ENCODE measurements around the gene SFMBT1.

Gene SFMBT1

GRCh38 chr3:52894756-52895155 lies 151.1 kb downstream of the SFMBT1 start:
- no peak for DNase-seq
- intact Hi-C loops (cut with DNase I): loop anchor here (10.0 kb wide), 1 partner anchor 150 kb away; the partner anchor contains the start of gene SFMBT1

DNA sequence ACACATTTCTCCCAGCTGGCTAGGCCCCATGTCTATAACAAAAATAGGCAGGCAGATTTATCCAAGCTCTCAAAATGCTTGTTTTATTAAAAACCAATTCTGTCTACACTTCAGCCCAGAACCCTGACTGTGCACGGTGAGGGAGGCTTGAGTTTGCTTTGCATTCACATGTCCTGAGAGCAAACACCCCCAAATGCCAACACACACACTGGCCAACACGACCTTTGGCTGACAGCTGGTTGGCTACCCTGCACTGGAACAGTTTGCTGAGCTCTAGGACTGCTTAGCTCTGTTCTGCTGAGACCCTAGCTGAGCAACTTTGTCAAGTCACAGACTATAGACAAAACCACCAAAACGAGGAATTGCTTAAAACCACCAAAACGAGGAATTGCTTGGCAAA lies 152.2 kb downstream of the SFMBT1 start:
- DNase-seq: no peak
- intact Hi-C loops (cut with DNase I): loop anchor here (10.0 kb wide), 1 partner anchor 151 kb away; the partner anchor contains the start of gene SFMBT1

GRCh38 chr3:52892625-52893311 lies 153.1 kb downstream of the SFMBT1 start:
- intact Hi-C loops (cut with DNase I): loop anchor here (10.0 kb wide), 1 partner anchor 152 kb away; the partner anchor contains the start of gene SFMBT1
- no peak for DNase-seq

GRCh38 chr3:52892290-52892624 lies 153.6 kb downstream of the SFMBT1 start:
- intact Hi-C loops (cut with DNase I): loop anchor here (10.0 kb wide), 1 partner anchor 153 kb away; the partner anchor contains the start of gene SFMBT1
- no peak for DNase-seq

- no peak for DNase-seq
- intact Hi-C loops (cut with DNase I): loop anchor here (10.0 kb wide), 1 partner anchor 153 kb away; the partner anchor contains the start of gene SFMBT1
Measured at GRCh38 chr3:52891615-52892081, 154.2 kb downstream of the SFMBT1 start.

DNA sequence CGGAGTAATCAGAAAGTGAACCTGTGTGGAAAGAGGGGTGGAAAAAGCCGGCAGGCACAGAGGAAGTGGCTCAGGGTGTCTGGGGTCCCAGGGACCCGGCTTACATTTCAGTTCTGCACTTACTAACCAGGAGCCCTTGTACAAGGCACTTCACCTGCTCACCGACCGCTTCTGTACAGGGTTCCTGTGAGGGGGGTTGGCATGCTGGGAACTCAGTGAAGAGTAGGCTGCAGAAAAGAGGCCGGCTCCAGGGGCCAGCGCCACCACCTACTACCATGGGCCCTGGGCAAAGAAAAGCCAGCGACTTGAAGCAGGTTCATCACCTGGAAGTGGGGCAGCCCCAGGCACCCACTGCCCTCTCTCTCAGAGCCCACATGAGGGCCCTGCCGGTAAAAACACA lies 154.7 kb downstream of the SFMBT1 start:
- intact Hi-C loops (cut with DNase I): loop anchor here (10.0 kb wide), 1 partner anchor 154 kb away; the partner anchor contains the start of gene SFMBT1
- DNase-seq: no peak

DNA sequence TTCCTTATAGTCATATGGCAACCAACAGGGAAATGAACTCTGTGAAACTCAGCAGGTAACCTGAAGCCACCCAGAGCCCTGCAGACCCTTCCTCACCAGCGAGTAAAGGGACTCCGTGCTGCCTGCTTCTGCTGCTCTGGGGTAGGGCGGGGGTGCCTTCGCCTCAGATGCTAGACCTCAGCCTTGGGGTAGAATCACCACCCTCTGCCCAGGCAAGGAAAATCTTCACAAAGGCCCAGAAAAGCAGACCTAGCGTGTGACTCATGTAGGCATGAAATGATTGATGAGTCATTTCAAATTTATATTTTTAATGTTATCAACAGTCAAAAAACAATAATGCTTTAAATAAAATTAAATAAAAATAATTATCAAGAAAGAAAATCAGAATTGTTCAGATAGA lies 155.1 kb downstream of the SFMBT1 start:
- intact Hi-C loops (cut with DNase I): loop anchor here (10.0 kb wide), 1 partner anchor 154 kb away; the partner anchor contains the start of gene SFMBT1
- DNase-seq: no peak

- intact Hi-C loops (cut with DNase I): loop anchor here (10.0 kb wide), 1 partner anchor 155 kb away; the partner anchor contains the start of gene SFMBT1
- no peak for DNase-seq
Measured at GRCh38 chr3:52889901-52890300, 156.0 kb downstream of the SFMBT1 start.

DNA sequence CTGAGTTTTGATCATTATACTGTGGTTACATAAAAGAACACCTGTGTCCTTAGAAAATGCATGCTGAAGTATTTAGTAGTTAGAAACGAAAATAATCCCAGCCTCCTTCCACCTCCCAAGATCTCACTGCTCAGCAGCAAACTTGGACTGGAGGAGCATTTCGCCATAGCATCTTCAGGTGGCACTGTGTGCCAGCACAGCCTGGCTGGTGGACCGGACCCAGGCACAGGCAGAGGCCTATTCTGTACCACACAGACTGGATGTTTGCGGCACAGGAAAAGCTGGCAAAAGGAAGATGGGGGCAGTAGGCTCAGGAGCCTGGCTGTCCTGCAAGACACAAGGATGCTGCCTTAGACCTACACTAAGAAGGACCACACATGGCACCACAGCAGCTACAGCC lies 158.7 kb downstream of the SFMBT1 start:
- intact Hi-C loops (cut with DNase I): no loop called here
- DNase-seq: no peak

GRCh38 chr3:52886049-52886730 lies 159.7 kb downstream of the SFMBT1 start:
- intact Hi-C loops (cut with DNase I): no loop called here
- no peak for DNase-seq

- intact Hi-C loops (cut with DNase I): loop anchor here (2.0 kb wide), 1 partner anchor 40 kb away; no protein-coding TSS in a partner anchor
- DNase-seq: no peak
Measured at GRCh38 chr3:52882377-52882776, 163.5 kb downstream of the SFMBT1 start.

- intact Hi-C loops (cut with DNase I): loop anchor here (2.0 kb wide), 1 partner anchor 39 kb away; no protein-coding TSS in a partner anchor
- no peak for DNase-seq
Measured at GRCh38 chr3:52881871-52882270, 164.0 kb downstream of the SFMBT1 start.

GRCh38 chr3:52880474-52880873 lies 165.4 kb downstream of the SFMBT1 start:
- intact Hi-C loops (cut with DNase I): no loop called here
- peak in 1 of 10 donors; percentile 72 for DNase-seq

GRCh38 chr3:52880047-52880446 lies 165.8 kb downstream of the SFMBT1 start:
- peak in 1 of 10 donors; percentile 55 for DNase-seq
- intact Hi-C loops (cut with DNase I): no loop called here

DNA sequence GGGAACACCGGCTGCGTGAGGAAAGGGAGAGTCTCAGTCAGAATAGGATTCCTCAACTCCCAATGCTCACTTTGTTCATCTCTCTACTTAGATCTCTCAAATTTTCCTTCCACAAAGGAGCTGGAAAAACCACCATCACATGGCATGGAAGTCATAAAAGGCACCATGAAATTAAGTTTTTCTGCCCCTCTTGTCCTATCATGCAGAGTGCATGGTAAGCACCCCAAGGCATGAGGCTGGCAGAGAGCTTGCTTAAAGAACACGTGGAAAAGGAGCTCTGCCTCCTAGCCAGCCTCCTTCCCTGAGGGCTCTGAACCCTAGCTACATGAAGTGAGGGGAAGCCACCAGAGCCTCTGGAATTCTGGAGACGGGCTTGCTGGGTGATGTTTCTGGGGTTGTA lies 166.3 kb downstream of the SFMBT1 start:
- intact Hi-C loops (cut with DNase I): no loop called here

GRCh38 chr3:52879090-52879489 lies 166.8 kb downstream of the SFMBT1 start:
- intact Hi-C loops (cut with DNase I): no loop called here
- DNase-seq: no peak

More for the DNA sequence above, 166.3 kb downstream of the SFMBT1 start:
- no peak for DNase-seq

GRCh38 chr3:52877085-52877484 lies 168.8 kb downstream of the SFMBT1 start:
- no peak for DNase-seq
- intact Hi-C loops (cut with DNase I): no loop called here

GRCh38 chr3:52874864-52875587 lies 170.8 kb downstream of the SFMBT1 start:
- no peak for DNase-seq
- intact Hi-C loops (cut with DNase I): no loop called here

DNA sequence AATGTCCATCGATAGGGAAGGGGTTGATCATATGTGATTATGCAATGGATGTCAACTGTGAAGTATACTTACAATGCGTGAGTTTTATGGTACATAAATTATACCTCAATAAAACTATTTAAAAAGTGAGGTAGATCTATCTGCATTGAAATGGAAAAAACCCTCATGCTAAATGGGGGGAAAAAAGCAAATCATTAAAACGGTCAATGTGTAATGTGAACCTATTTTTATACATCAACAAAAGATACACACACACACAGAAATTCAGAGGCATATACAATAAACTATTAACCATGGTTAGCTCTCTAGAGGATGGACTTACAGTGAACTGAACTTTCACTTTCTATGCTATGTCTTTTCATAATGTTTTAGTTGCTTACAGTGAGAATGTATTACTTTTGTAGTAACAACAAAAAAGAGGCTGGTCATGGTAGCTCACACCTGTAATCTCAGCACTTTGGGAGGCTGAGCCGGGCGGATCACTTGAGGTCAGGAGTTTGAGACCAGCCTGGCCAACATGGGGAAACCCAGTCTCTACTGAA lies 171.6 kb downstream of the SFMBT1 start:
- intact Hi-C loops (cut with DNase I): no loop called here
- DNase-seq: no peak

GRCh38 chr3:52873433-52874159 lies 172.3 kb downstream of the SFMBT1 start:
- intact Hi-C loops (cut with DNase I): no loop called here
- peak in 1 of 10 donors; percentile 11 for DNase-seq

Measured in posterior cingulate gyrus (tissue), 11 donors.